HEK293 (cell line): Measurements from ENCODE around the gene ATRNL1.

Experiments used
- BCL11B ChIP-seq: fragments of 450-650 bp; formaldehyde crosslinking; IDR thresholded peaks from 2 replicates; pipeline ENCODE4 v1.5.1; 2016; ENCODE audit warnings: low read depth, missing biosample characterization, missing genetic modification characterization
- SP3 ChIP-seq: fragments of 450-650 bp; formaldehyde crosslinking; IDR thresholded peaks from 2 replicates; pipeline ENCODE4 v1.5.1; 2016; ENCODE audit warnings: missing biosample characterization, missing genetic modification characterization
- TCF7L2 ChIP-seq: IDR thresholded peaks from 2 replicates; pipeline ENCODE4 v1.6.1; 2011; ENCODE audit warnings: low read depth, mild to moderate bottlenecking, inconsistent platforms, low read length, moderate library complexity, borderline replicate concordance
- ZBTB48 ChIP-seq: fragments of 450-650 bp; formaldehyde crosslinking; IDR thresholded peaks from 2 replicates; pipeline ENCODE4 v1.5.1; 2016; ENCODE audit warnings: missing biosample characterization, missing genetic modification characterization
- ZFHX2 ChIP-seq: fragments of 450-650 bp; formaldehyde crosslinking; conservative IDR thresholded peaks from 2 replicates; pipeline ENCODE4 v1.5.1; 2016; ENCODE audit warnings: missing biosample characterization, missing genetic modification characterization
- ZNF10 ChIP-seq: fragments of 450-650 bp; formaldehyde crosslinking; IDR thresholded peaks from 2 replicates; pipeline ENCODE4 v1.5.1; 2017; ENCODE audit warnings: missing biosample characterization, missing genetic modification characterization
- ZNF157 ChIP-seq: fragments of 450-650 bp; formaldehyde crosslinking; IDR thresholded peaks from 2 replicates; pipeline ENCODE4 v1.5.1; 2016; ENCODE audit warnings: missing biosample characterization, missing genetic modification characterization
- ZNF16 ChIP-seq: fragments of 450-650 bp; formaldehyde crosslinking; IDR thresholded peaks from 2 replicates; pipeline ENCODE4 v1.5.1; 2016; ENCODE audit warnings: low read depth, missing biosample characterization, missing genetic modification characterization
- ZNF223 ChIP-seq: fragments of 450-650 bp; formaldehyde crosslinking; IDR thresholded peaks from 2 replicates; pipeline ENCODE4 v1.5.1; 2016; ENCODE audit warnings: missing biosample characterization, missing genetic modification characterization
- ZNF302 ChIP-seq: fragments of 450-650 bp; formaldehyde crosslinking; IDR thresholded peaks from 2 replicates; pipeline ENCODE4 v1.5.1; 2016; ENCODE audit warnings: missing biosample characterization, missing genetic modification characterization, low read depth
- ZNF341 ChIP-seq: fragments of 450-650 bp; formaldehyde crosslinking; IDR thresholded peaks from 2 replicates; pipeline ENCODE4; 2016; ENCODE audit warnings: low read depth, missing biosample characterization, missing genetic modification characterization
- ZNF354C ChIP-seq: fragments of 450-650 bp; formaldehyde crosslinking; IDR thresholded peaks from 2 replicates; pipeline ENCODE4 v1.5.1; 2016; ENCODE audit warnings: missing biosample characterization, missing genetic modification characterization, low read depth, borderline replicate concordance
- ZNF391 ChIP-seq: fragments of 450-650 bp; formaldehyde crosslinking; IDR thresholded peaks from 2 replicates; pipeline ENCODE4 v1.5.1; 2016; ENCODE audit warnings: low read depth, missing biosample characterization, missing genetic modification characterization, borderline replicate concordance
- ZNF449 ChIP-seq: fragments of 450-650 bp; formaldehyde crosslinking; IDR thresholded peaks from 2 replicates; pipeline ENCODE4 v1.5.1; 2017; ENCODE audit warnings: missing biosample characterization, mild to moderate bottlenecking, missing genetic modification characterization, moderate library complexity
- ZNF518A ChIP-seq: fragments of 450-650 bp; formaldehyde crosslinking; conservative IDR thresholded peaks from 2 replicates; pipeline ENCODE4 v1.5.1; 2016; ENCODE audit warnings: low read depth, missing biosample characterization, missing genetic modification characterization
- ZNF747 ChIP-seq: fragments of 450-650 bp; formaldehyde crosslinking; IDR thresholded peaks from 2 replicates; pipeline ENCODE4 v1.5.1; 2016; ENCODE audit warnings: missing biosample characterization, missing genetic modification characterization
- ZNF76 ChIP-seq: fragments of 450-650 bp; formaldehyde crosslinking; IDR thresholded peaks from 2 replicates; pipeline ENCODE4; 2016; ENCODE audit warnings: low read depth, missing biosample characterization, missing genetic modification characterization, borderline replicate concordance
- ZNF776 ChIP-seq: fragments of 450-650 bp; formaldehyde crosslinking; IDR thresholded peaks from 2 replicates; pipeline ENCODE4 v1.5.0; 2017; ENCODE audit warnings: missing biosample characterization, missing genetic modification characterization, borderline replicate concordance
- ZSCAN18 ChIP-seq: fragments of 450-650 bp; formaldehyde crosslinking; IDR thresholded peaks from 2 replicates; pipeline ENCODE4 v1.5.1; 2016; ENCODE audit warnings: missing biosample characterization, missing genetic modification characterization
- ZSCAN5A ChIP-seq: fragments of 450-650 bp; formaldehyde crosslinking; IDR thresholded peaks from 2 replicates; pipeline ENCODE4 v1.5.1; 2016; ENCODE audit warnings: missing biosample characterization, missing genetic modification characterization
- TF ChIP-seq, protein P1 (sequence below): fragments of 450-650 bp; formaldehyde crosslinking; IDR thresholded peaks from 2 replicates; pipeline ENCODE4 v1.5.1; 2016; ENCODE audit warnings: missing biosample characterization, missing genetic modification characterization
- TF ChIP-seq, protein P2 (sequence below): fragments of 450-650 bp; formaldehyde crosslinking; IDR thresholded peaks from 2 replicates; pipeline ENCODE4 v1.5.1; 2016; ENCODE audit warnings: missing biosample characterization, missing genetic modification characterization
- TF ChIP-seq, protein P3 (sequence below): fragments of 450-650 bp; formaldehyde crosslinking; IDR thresholded peaks from 2 replicates; pipeline ENCODE4 v1.5.1; 2016; ENCODE audit warnings: missing biosample characterization, missing genetic modification characterization

Gene ATRNL1

DNA sequence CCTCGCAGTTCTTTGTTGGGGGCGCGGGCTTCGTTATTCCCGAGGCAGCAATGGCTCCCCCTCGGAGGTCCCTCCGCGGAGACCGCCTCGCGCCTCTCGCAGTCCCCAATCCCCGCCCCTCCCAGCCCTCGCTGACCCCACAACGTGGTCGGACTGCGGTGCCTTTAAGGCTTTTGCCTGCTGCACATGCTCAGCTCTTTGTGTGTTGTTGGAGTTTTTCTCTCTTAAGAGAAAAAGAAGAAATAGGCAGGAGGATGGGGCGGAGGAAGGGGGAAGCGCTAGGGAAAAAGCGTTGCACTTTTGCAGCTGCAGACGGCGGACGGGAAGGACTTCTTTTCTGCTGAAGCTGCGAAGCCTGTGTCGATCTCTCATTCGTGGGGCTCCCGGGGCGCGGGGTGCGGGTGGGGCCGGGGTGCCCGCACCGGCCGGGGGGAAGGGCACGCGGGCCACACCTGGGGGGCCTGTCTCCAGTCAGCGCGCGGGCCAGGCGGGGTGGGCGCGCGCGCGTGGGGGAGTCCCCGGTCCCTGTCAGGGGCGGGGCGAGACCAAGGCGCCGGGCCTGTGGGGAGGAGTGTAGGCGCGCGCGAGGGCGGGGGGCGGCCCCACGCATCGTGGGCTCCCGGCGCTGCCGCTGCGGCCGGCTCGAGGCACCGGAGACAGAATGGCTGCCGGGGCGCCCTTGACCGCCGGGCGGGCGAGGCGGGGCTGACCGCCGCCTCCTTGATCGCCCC lies 445 bp upstream of the ATRNL1 start (continued):
- no peak for TF ChIP-seq ZNF776 (tag by site-specific recombination)
- TF ChIP-seq SP3 = peak; percentile 52
- no peak for TF ChIP-seq ZNF391 (tag by site-specific recombination)
- no peak for TF ChIP-seq ZNF157 (tag by site-specific recombination)
- no peak for TF ChIP-seq ZNF449 (tag by site-specific recombination)
- no peak for TF ChIP-seq ZSCAN18 (tag by site-specific recombination)
- TF ChIP-seq ZNF341 (tag by site-specific recombination) = no peak
- TF ChIP-seq ZNF76 = no peak
- TF ChIP-seq ZNF354C (tag by site-specific recombination) = no peak
- TF ChIP-seq ZNF518A = no peak
- TF ChIP-seq ZNF10 = no peak
- no peak for TF ChIP-seq TCF7L2
- TF ChIP-seq, protein P1, sequence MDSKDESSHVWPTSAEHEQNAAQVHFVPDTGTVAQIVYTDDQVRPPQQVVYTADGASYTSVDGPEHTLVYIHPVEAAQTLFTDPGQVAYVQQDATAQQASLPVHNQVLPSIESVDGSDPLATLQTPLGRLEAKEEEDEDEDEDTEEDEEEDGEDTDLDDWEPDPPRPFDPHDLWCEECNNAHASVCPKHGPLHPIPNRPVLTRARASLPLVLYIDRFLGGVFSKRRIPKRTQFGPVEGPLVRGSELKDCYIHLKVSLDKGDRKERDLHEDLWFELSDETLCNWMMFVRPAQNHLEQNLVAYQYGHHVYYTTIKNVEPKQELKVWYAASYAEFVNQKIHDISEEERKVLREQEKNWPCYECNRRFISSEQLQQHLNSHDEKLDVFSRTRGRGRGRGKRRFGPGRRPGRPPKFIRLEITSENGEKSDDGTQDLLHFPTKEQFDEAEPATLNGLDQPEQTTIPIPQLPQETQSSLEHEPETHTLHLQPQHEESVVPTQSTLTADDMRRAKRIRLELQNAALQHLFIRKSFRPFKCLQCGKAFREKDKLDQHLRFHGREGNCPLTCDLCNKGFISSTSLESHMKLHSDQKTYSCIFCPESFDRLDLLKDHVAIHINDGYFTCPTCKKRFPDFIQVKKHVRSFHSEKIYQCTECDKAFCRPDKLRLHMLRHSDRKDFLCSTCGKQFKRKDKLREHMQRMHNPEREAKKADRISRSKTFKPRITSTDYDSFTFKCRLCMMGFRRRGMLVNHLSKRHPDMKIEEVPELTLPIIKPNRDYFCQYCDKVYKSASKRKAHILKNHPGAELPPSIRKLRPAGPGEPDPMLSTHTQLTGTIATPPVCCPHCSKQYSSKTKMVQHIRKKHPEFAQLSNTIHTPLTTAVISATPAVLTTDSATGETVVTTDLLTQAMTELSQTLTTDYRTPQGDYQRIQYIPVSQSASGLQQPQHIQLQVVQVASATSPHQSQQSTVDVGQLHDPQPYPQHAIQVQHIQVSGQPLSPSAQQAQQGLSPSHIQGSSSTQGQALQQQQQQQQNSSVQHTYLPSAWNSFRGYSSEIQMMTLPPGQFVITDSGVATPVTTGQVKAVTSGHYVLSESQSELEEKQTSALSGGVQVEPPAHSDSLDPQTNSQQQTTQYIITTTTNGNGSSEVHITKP = peak; percentile 69
- no peak for TF ChIP-seq ZNF302 (tag by site-specific recombination)
- TF ChIP-seq BCL11B (tag by site-specific recombination) = no peak
- TF ChIP-seq ZNF16 = no peak
- TF ChIP-seq, protein P2, sequence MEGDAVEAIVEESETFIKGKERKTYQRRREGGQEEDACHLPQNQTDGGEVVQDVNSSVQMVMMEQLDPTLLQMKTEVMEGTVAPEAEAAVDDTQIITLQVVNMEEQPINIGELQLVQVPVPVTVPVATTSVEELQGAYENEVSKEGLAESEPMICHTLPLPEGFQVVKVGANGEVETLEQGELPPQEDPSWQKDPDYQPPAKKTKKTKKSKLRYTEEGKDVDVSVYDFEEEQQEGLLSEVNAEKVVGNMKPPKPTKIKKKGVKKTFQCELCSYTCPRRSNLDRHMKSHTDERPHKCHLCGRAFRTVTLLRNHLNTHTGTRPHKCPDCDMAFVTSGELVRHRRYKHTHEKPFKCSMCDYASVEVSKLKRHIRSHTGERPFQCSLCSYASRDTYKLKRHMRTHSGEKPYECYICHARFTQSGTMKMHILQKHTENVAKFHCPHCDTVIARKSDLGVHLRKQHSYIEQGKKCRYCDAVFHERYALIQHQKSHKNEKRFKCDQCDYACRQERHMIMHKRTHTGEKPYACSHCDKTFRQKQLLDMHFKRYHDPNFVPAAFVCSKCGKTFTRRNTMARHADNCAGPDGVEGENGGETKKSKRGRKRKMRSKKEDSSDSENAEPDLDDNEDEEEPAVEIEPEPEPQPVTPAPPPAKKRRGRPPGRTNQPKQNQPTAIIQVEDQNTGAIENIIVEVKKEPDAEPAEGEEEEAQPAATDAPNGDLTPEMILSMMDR (tag by site-specific recombination) = no peak
- peak; percentile 71 for TF ChIP-seq ZFHX2
- no peak for TF ChIP-seq ZNF747 (tag by site-specific recombination)
- TF ChIP-seq ZSCAN5A (tag by site-specific recombination) = no peak
- no peak for TF ChIP-seq ZNF223 (tag by site-specific recombination)
- TF ChIP-seq, protein P3, sequence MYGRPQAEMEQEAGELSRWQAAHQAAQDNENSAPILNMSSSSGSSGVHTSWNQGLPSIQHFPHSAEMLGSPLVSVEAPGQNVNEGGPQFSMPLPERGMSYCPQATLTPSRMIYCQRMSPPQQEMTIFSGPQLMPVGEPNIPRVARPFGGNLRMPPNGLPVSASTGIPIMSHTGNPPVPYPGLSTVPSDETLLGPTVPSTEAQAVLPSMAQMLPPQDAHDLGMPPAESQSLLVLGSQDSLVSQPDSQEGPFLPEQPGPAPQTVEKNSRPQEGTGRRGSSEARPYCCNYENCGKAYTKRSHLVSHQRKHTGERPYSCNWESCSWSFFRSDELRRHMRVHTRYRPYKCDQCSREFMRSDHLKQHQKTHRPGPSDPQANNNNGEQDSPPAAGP (tag by site-specific recombination) = no peak; the same call in 1 of the 2 replicates
- peak; percentile 70; the same call in 1 of the 2 replicates for TF ChIP-seq ZBTB48 (tag by site-specific recombination)
